Hepatic stellate cell (primary cell): ENCODE results near the gene HEXIM1.

Source experiments
- DNase-seq: peaks from one replicate; pipeline ENCODE4 v3.0.0; 2011; ENCODE audit warnings: low spot score

Gene HEXIM1

DNA sequence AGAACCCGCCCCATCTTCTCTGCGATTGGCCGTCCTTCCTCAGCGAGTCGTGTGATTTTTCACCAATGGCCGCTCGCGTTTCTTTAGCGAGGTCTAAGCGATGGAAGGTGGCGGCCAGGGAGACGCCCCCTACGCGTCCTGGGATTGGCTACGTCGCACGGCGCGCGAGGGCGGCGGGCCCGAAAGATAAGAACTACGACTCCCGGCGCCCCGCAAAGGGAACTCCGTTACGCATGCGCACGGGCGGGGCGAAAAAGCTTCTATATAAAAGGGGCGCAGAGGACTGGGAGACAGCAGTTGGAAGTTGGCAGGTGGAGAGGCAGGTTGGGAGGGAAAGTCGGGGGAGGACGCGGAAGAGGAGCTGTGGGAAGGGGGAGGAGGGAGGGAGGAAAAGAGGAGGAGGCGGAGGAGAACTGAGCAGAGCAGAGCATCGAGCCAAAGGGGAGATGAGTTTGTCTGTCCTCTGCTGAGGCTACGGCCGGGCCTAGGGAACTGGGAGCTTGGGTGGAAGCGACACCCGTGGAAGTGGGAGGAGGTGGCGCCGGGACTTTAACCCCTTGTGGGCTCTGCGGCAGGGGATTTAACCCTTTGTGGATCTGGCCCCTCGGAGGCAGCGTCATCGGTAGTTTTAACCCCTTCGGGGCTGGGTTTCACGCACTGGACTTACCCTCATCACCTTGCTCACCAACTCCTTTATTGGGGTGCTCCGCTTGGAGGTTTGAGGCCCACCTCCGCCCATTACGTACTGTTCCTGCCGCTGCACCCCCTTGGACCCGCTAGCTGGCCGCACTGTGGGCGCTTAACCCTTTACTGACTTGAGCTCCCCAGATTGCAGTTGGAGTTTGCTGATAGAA lies at the start of gene HEXIM1:
Gene HEXIM1 (plus strand): TSS at position 293 of the 854 bp plus-strand sequence. CDS start 716 bp downstream, outside the sequence.
- DNase-seq: peak; percentile 99

DNA sequence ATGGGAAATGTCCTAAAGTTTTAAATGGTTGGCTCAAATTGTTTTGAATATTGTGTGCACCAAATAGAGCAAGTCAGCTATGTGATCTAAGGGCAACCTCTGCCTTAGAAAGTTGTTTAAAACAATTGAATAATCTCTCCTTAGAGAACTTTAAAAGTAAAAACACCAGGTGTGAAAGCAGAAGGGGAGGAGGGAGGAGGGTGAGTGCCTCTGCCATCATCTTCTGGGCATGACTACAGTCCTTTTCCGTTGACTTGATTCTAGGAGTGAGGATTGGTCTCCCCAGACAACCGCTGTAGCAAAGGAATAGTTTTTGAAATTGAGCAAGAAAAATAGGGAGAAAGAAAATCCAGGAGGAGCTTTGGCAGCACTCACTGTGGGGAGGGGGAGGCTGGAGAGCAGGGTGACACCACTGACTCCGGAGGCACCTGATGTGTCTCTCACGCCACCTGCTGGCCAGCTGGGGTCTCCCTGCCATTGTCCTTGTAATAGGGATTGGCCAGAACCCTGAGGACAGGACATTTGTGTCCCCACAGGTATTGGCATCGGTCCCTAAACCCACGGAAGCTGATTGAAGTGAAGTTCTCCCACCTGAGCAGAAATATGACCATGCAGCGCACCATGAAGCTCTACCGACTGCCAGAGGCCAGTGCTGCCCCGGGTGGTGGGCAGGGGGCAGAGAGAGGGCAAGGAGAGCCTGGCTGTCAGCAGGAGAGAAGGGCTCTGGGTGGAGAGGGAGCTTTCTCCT lies 49.2 kb upstream of the HEXIM1 start:
- DNase-seq: peak; percentile 91

- no peak for DNase-seq
Observed at GRCh38 chr17:45101546-45101882, 46.8 kb upstream of the HEXIM1 start.

GRCh38 chr17:45101883-45102811 lies 46.1 kb upstream of the HEXIM1 start:
- DNase-seq: no peak

DNA sequence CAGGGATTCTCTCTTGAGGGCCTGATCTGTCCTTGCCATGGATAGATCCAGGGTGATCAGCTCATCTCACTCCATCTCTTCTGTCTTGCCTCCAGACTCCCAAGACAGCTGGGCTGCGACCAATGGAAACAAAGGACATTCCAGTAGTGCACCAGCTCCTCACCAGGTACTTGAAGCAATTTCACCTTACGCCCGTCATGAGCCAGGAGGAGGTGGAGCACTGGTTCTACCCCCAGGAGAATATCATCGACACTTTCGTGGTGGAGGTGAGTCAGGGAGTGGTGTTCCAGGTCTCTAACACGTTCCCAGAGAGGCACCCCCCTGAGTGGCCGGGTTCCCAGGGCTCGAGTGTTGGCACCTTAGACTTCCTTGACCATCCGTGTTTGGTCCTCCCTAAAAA lies 45.4 kb upstream of the HEXIM1 start:
- no peak for DNase-seq

DNA sequence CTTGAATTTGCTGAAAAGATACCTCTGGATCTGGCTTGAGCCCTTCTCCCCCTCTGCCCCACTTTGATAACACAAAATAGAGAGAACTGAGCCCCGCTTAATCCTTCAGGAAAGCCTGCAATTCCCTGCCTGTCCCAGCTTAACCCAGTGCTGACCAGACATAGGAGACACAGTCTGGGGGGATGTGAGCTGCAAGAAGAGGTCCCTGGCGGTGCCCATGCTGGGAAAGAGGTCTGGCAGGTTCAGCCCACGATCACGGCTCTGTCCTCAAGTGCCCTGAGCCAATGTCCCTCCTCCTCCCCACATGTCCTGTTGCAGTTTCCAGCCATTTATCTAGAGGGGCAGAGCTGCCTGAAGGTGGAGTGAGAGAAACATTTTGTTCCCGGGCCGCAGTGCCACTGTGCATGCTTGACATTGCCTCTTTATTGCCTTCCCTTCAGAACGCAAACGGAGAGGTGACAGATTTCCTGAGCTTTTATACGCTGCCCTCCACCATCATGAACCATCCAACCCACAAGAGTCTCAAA lies 44.9 kb upstream of the HEXIM1 start:
- no peak for DNase-seq

DNA sequence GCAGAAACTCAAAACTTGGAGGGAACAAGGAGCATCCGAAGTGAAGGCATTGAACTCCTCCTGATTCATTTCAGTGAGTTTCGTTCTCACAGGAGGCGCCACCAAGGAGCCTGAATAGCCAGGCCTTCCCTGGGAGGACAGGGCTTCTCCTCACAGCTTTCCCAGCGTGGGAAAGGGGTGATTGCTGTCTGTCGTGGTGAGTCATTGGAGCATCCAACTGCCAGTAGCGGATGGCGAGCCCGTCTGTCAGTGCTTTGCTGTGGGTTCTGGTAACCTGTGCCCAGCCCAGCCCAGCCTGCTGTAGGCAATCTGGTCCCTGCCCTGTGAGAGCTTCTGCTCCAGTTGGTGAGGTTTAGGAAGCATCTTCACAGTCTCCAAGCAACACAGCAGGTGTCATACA lies 44.2 kb upstream of the HEXIM1 start:
- no peak for DNase-seq

GRCh38 chr17:45104497-45104896 lies 43.8 kb upstream of the HEXIM1 start:
- DNase-seq: no peak

GRCh38 chr17:45104907-45105624 lies 43.2 kb upstream of the HEXIM1 start:
- DNase-seq: no peak

- no peak for DNase-seq
Observed at GRCh38 chr17:45106096-45106495, 42.2 kb upstream of the HEXIM1 start.

GRCh38 chr17:45106582-45106981 lies 41.7 kb upstream of the HEXIM1 start:
- DNase-seq: no peak

DNA sequence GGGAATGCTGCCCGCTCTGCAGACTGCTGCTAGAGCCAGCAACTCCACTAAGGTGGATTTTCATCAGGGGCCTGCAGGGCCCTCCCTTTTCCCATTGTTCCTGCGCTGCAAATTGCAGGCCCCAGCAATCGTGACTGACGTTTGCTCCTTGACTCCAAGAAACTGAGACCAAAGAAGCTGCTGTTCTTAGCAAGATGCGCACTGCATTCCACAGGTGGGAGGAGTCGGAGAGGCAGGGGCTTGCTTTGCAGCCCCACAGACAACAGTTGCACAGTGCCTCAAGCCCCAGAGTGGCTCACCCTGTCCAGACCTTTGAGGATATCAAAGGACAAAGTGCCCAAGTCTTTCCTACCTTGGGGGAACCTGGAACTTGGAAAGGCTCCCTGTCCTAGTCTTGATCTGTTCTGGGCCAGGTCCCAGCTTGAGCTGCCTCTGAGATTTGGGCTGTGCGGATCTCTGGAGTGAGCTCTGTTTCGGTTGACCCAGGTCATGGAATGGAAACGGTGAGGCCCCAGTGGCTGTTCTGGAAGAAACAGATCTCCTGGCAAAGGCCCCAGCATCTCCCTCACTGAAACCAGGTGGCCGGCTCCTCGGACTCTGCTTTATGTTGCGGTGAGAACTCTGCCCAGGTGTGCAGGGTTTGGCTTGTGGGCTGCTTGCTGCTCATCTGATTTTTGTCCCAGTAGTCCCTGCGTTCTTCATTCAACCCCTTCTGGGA lies 40.8 kb upstream of the HEXIM1 start:
- DNase-seq: no peak

- DNase-seq: no peak
Observed at GRCh38 chr17:45108051-45108450, 40.2 kb upstream of the HEXIM1 start.

DNA sequence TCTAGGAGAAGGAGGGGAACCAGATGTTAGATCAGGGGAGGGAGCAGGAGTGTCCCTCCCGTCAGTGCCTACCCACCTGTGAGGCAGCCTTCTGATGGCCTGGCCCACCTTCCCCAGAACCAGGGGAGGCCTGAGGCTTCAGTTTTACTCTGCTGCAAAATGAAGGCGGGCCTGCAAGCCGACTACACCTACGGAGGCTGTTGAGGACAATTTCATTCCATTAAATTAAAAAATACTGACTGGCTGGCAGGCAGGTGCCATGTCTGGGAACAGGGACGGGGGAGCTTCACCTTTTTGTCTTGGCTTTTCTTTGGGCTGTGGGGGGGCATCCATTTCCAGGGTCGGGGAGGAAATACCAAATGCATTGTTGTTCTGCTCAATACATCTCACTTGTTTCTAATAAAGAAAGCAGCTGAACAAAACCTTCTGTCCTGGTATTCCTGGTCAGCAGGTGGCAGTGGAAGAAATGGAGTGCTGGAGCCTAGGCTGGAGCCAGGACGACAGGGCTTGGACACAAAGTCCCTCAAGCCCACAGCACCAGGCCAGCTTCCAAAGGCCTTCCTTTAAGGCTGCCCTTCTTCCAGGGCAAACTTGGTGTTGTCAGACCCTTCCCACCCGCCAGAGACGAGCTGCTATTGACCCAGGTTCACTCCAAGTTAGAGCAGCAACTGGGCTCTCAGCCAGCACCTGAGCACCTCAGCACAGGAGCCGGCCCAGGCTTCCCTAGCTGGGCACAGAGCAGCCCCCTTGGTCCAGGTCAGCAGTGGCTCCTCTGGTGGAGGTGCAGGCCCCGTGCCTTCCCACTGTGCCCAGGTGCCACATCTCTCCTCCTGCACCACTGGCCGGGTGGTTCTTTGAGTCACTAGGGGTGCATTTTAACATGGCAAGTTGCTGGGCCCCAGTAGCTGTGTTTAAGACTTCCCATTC lies 39.4 kb upstream of the HEXIM1 start:
- DNase-seq: no peak

- DNase-seq: no peak
Observed at GRCh38 chr17:45110676-45111611, 37.3 kb upstream of the HEXIM1 start.

DNA sequence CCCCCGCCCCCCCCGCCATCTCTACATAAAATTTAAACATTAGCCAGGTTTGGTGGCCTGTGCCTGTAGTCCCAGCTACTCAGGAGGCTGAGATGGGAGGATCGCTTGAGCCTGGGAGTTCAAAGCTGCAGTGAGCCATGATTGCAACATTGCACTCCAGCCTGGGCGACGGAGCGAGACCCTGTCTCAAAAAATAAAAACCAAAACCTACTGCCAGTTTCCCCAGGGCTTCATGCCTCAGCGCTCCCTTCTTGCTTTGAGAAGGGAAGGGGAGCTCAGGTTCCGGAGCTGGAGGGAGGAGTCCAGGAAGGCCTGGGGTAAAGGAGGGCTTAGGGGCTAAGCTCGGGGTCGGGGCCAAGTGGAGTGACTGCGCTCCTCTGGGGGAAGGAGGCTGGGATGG lies 36.4 kb upstream of the HEXIM1 start:
- no peak for DNase-seq

- no peak for DNase-seq
Observed at GRCh38 chr17:45112559-45113423, 35.5 kb upstream of the HEXIM1 start.

DNA sequence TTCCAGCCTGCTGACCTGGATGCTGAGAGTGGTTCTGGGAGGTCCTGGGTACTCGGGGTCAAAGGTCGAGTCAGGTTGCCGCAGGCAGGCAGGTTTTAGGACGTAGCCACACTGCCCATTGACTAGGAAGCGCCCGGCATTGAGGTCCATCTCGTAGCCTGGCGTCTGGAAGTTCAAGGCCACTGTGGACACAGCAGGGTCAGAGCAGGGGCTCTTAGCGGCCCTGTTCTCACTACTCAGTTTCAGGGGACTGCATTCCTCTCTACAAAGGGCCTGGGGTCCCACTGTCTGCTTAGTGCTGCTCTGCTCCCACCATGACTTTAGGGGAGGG lies 34.9 kb upstream of the HEXIM1 start:
- DNase-seq: no peak
